OCI-LY7 (cell line): ENCODE data around the gene EDDM13. TPM values are rescaled to one million over a fixed set of nuclear protein-coding genes. Genes with fewer than 3 reads are reported as not detected.
"Not testable (repeated sequence)": the region's sequence is repeated elsewhere in the genome, so short reads cannot be mapped to it uniquely, and the experiment has no call there.

ENCODE experiments used
- BruUV-seq: library from RNA; stranded (reverse); fragments of 400-500 nt; replicated peaks from 2 replicates; lab custom pipeline; 2021; lab: Mats Ljungman, UMichigan
- CTCF ChIA-PET: fragments of 300-600 bp; sonication (Branson Sonifier 250); formaldehyde crosslinking; loops from one replicate; lab custom pipeline; 2022; ENCODE audit warnings: antibody characterized with exemption; ENCODE audit not compliant: unreplicated experiment; lab: Charles Lee
- POLR2A ChIA-PET: fragments of 300-600 bp; sonication (Branson Sonifier 250); formaldehyde crosslinking; loops from one replicate; lab custom pipeline; 2022; ENCODE audit warnings: antibody characterized with exemption; lab: Charles Lee
- DNase-seq: peaks from one replicate; pipeline ENCODE4 v3.0.0-alpha.2; 2015; ENCODE audit warnings: low spot score
- H2AFZ ChIP-seq: fragments of 200-600 bp; sonication (generic), shearing (Covaris generic); 2 replicates; pipeline ENCODE4 v1.6.1; 2014; ENCODE audit warnings: mild to moderate bottlenecking, antibody characterized with exemption, low read length, moderate library complexity
- H3K27ac ChIP-seq: fragments of 200-600 bp; sonication (generic); 2 replicates; pipeline ENCODE4 v1.5.1; 2014; ENCODE audit warnings: mixed run types, low read depth, mild to moderate bottlenecking, moderate library complexity, low read length, inconsistent platforms; ENCODE audit not compliant: poor library complexity, severe bottlenecking
- H3K36me3 ChIP-seq: fragments of 200-600 bp; sonication (generic); 2 replicates; pipeline ENCODE4 v1.6.1; 2014; ENCODE audit warnings: mild to moderate bottlenecking, antibody characterized with exemption, low read length, moderate library complexity, mixed read lengths; ENCODE audit not compliant: insufficient read depth
- H3K4me1 ChIP-seq: fragments of 200-600 bp; sonication (generic); 2 replicates; pipeline ENCODE4 v1.5.1; 2014; ENCODE audit warnings: mild to moderate bottlenecking, low read length; ENCODE audit not compliant: insufficient read depth, poor library complexity, severe bottlenecking
- H3K4me2 ChIP-seq: fragments of 200-600 bp; sonication (generic); 2 replicates; pipeline ENCODE4 v1.6.1; 2014; ENCODE audit warnings: mild to moderate bottlenecking, low read length
- H3K4me3 ChIP-seq: fragments of 200-600 bp; sonication (generic); 2 replicates; pipeline ENCODE4 v1.5.1; 2014; ENCODE audit warnings: mild to moderate bottlenecking, low read depth, low read length; ENCODE audit not compliant: poor library complexity, severe bottlenecking
- H3K79me2 ChIP-seq: fragments of 200-600 bp; sonication (generic); 2 replicates; pipeline ENCODE4 v1.6.1; 2016; ENCODE audit warnings: low read depth, mild to moderate bottlenecking, low read length, moderate library complexity, mixed read lengths; ENCODE audit not compliant: insufficient read depth
- H3K9me2 ChIP-seq: fragments of 200-600 bp; sonication (generic); 2 replicates; pipeline ENCODE4 v1.6.1; 2016; ENCODE audit warnings: mild to moderate bottlenecking, low read length, mixed read lengths; ENCODE audit not compliant: insufficient read depth
- H3K9me3 ChIP-seq: fragments of 200-600 bp; sonication (generic); 2 replicates; pipeline ENCODE4 v1.6.1; 2014; ENCODE audit warnings: mild to moderate bottlenecking, mixed run types, low read length, mixed read lengths
- H4K20me1 ChIP-seq: fragments of 200-600 bp; sonication (generic); 2 replicates; pipeline ENCODE4 v1.6.1; 2014; ENCODE audit warnings: mild to moderate bottlenecking, antibody characterized with exemption, low read length, moderate library complexity, mixed read lengths; ENCODE audit not compliant: insufficient read depth
- EZH2phosphoT487 ChIP-seq: fragments of 200-600 bp; sonication (generic); IDR thresholded peaks from 2 replicates; pipeline ENCODE4 v1.6.1; 2018; ENCODE audit warnings: low read depth, borderline replicate concordance, mild to moderate bottlenecking, mixed run types, antibody characterized with exemption, low read length, moderate library complexity, mixed read lengths
- intact Hi-C: fragments of 100-400 bp; cut with micrococcal nuclease; formaldehyde crosslinking; loops from one replicate; pipeline ENCODE4 v1.10.0; 2022; ENCODE audit not compliant: unreplicated experiment
- total RNA-seq, 2 experiments: library from RNA; depleted of rRNA in 1 of 2; stranded (reverse); fragments of >200 nt in 1 of 2; shearing (Covaris generic) in 1 of 2; gene quantifications; 2 replicates each; pipeline ENCODE4 v1.2.3, GENCODE V29; 2014 to 2022
- TF ChIP-seq, protein P1 (sequence below): fragments of 200-600 bp; sonication (generic); conservative IDR thresholded peaks from 2 replicates; pipeline ENCODE4 v1.5.1; 2014; ENCODE audit warnings: mild to moderate bottlenecking, antibody characterized with exemption, low read length, moderate library complexity, mixed read lengths

EDDM13 gene
- total RNA-seq, 2 experiments from 2014 or later, result not detected

- no peak overlapping the region for H3K4me2 ChIP-seq
- H3K9me2 ChIP-seq, result no peaks in the 10 kb centered on the region
- ChIA-PET CTCF (no interaction called here), POLR2A (interaction anchor here (1.2 kb wide), 1 partner anchor 10 kb away, joined by 3 read pairs; no protein-coding TSS in a partner anchor)
- TF ChIP-seq EZH2phosphoT487, result no peak
- TF ChIP-seq, protein P1, sequence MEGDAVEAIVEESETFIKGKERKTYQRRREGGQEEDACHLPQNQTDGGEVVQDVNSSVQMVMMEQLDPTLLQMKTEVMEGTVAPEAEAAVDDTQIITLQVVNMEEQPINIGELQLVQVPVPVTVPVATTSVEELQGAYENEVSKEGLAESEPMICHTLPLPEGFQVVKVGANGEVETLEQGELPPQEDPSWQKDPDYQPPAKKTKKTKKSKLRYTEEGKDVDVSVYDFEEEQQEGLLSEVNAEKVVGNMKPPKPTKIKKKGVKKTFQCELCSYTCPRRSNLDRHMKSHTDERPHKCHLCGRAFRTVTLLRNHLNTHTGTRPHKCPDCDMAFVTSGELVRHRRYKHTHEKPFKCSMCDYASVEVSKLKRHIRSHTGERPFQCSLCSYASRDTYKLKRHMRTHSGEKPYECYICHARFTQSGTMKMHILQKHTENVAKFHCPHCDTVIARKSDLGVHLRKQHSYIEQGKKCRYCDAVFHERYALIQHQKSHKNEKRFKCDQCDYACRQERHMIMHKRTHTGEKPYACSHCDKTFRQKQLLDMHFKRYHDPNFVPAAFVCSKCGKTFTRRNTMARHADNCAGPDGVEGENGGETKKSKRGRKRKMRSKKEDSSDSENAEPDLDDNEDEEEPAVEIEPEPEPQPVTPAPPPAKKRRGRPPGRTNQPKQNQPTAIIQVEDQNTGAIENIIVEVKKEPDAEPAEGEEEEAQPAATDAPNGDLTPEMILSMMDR, result no peak
- H3K27ac ChIP-seq, result no peak overlapping the region
- intact Hi-C loops, result no loop called here
- H2AFZ ChIP-seq, result no peak overlapping the region
- H3K79me2 ChIP-seq, result no peaks in the 10 kb centered on the region
- BruUV-seq, result no TSS peak
- no peak overlapping the region for H3K4me3 ChIP-seq
- H3K36me3 ChIP-seq, result 0 out of 2 replicates have a peak, but pooled peaks cover 3% of the 10 kb centered on the region
- DNase-seq, result no peak
- no peaks in the 10 kb centered on the region for H3K4me1 ChIP-seq
- no peaks in the 10 kb centered on the region for H4K20me1 ChIP-seq
- no peaks in the 10 kb centered on the region for H3K9me3 ChIP-seq
Measured at GRCh38 chr19:56261145-56261544, 11.4 kb upstream of the EDDM13 start.

DNA sequence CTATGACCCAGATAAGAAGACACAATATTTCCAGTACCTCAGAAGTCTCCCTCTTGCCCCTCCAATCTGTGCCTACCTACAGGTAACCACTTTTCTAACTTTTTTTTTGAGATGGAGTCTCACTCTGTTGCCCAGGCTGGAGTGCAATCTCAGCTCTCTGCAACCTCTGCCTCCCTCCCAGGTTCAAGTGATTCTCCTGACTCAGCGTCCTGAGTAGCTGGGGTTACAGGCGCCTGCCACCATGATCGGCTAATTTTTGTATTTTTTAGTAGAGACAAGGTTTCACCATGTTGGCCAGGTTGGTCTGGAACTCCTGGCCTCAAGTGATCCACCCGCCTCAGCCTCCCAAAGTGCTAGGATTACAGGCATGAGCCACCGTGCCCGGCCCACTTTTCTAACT lies 10.6 kb upstream of the EDDM13 start:
- POLR2A ChIA-PET, result interaction anchor here (0.6 to 1.2 kb wide), 2 partner anchors 8 to 9 kb away, joined by 3 to 5 read pairs; no protein-coding TSS in a partner anchor
- BruUV-seq, result not testable (repeated sequence)

DNA sequence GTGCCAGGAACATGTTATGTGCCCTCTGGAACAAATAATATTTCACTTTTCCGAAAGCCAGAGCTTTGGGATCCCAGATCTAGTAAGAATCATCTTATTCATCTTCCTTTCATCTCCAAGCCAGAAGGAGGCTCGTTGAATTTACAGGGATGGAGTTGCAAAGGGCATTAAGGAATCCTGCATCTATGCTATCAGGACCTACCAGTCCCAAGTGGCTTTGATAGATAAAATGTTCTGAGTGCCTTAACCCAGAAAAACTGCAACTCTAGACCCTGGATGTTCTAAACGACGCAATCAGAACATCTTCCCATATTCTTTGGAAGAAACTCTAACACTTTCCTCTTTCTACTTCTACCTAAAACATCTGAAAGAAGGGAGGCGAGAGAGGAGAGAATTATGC lies 9.2 kb upstream of the EDDM13 start:
- no TSS peak for BruUV-seq
- no peak overlapping the region for H3K4me3 ChIP-seq
- H2AFZ ChIP-seq, result no peak overlapping the region
- H3K9me3 ChIP-seq, result no peaks in the 10 kb centered on the region
- H3K36me3 ChIP-seq, result 0 out of 2 replicates have a peak, but pooled peaks cover 3% of the 10 kb centered on the region
- ChIA-PET POLR2A (no interaction called here), CTCF (no interaction called here)
- H3K79me2 ChIP-seq, result no peaks in the 10 kb centered on the region
- no peaks in the 10 kb centered on the region for H3K9me2 ChIP-seq
- H3K27ac ChIP-seq, result no peak overlapping the region
- intact Hi-C loops, result no loop called here
- no peak for TF ChIP-seq EZH2phosphoT487
- TF ChIP-seq, protein P1, result no peak
- no peak for DNase-seq
- H3K4me1 ChIP-seq, result no peaks in the 10 kb centered on the region
- H4K20me1 ChIP-seq, result no peaks in the 10 kb centered on the region
- no peak overlapping the region for H3K4me2 ChIP-seq

More for the DNA sequence above, 10.6 kb upstream of the EDDM13 start:
- H3K4me3 ChIP-seq, H3K9me2 ChIP-seq, H3K79me2 ChIP-seq, DNase-seq, H3K4me1 ChIP-seq, intact Hi-C loops, H3K4me2 ChIP-seq, H3K9me3 ChIP-seq, H4K20me1 ChIP-seq, H2AFZ ChIP-seq, CTCF ChIA-PET, H3K36me3 ChIP-seq, H3K27ac ChIP-seq: not testable (repeated sequence)
